AG04450 (cell line): ENCODE data around the gene WDFY3. TPM values are rescaled to one million over a fixed set of nuclear protein-coding genes. Genes with fewer than 3 reads are reported as not detected.

Source experiments
- CTCF ChIA-PET: fragments of 300-600, 350-600 bp; formaldehyde crosslinking; extraction: SDS; loops from one replicate; lab custom pipeline; 2022; ENCODE audit warnings: antibody characterized with exemption, inconsistent platforms; lab: Charles Lee
- POLR2A ChIA-PET: fragments of 350-600 bp; formaldehyde crosslinking; extraction: SDS; loops from one replicate; lab custom pipeline; 2021; ENCODE audit warnings: antibody characterized with exemption, inconsistent platforms; lab: Yijun Ruan, JAX
- DNase-seq: peaks from one replicate; pipeline ENCODE4 v3.0.0-alpha.2; 2011; ENCODE audit warnings: low read depth, low spot score
- H3K27ac ChIP-seq: one replicate; pipeline ENCODE4 v1.5.1; 2012; ENCODE audit warnings: low read depth, low read length, control low read depth
- H3K27me3 ChIP-seq: one replicate; pipeline ENCODE4 v1.6.0; 2012; ENCODE audit warnings: low read length; ENCODE audit not compliant: control insufficient read depth, insufficient read depth
- H3K4me3 ChIP-seq: 2 replicates; pipeline ENCODE4 v1.5.1; 2011; ENCODE audit warnings: mild to moderate bottlenecking, low read depth, low read length, control low read depth
- H3K9me3 ChIP-seq: 2 replicates; pipeline ENCODE4 v1.5.1; 2012; ENCODE audit warnings: low read length; ENCODE audit not compliant: control insufficient read depth, insufficient read depth
- CTCF ChIP-seq: IDR thresholded peaks from 2 replicates; pipeline ENCODE4 v1.5.1; 2011; ENCODE audit warnings: low read depth, low read length, control low read depth, inconsistent platforms
- polyA plus RNA-seq: library from polyadenylated mRNA; depleted of rRNA; stranded (reverse); fragments of >200 nt; gene quantifications from 2 replicates; pipeline ENCODE4 v1.2.3, GENCODE V29; 2011

WDFY3 gene
- polyA plus RNA-seq, 1 experiment, result 31.5 TPM

GRCh38 chr4:84952776-84953175, 13.7 kb downstream of the WDFY3 start:
- Histone ChIP-seq H3K9me3 (no peaks in the 10 kb centered on the region), H3K4me3 (no peak overlapping the region), H3K27ac (no peak overlapping the region), H3K27me3 (no peaks in the 10 kb centered on the region)
- POLR2A ChIA-PET, result no interaction called here
- no peak for TF ChIP-seq CTCF
- CTCF ChIA-PET, result interaction anchor here (0.8 kb wide), 1 partner anchor 203 kb away, joined by 3 read pairs; no protein-coding TSS in a partner anchor
- DNase-seq, result no peak

- ChIA-PET CTCF (interaction anchor here (0.8 kb wide), 1 partner anchor 202 kb away, joined by 3 read pairs; no protein-coding TSS in a partner anchor), POLR2A (interaction anchor here (1.1 kb wide), 1 partner anchor 14 kb away, joined by 3 read pairs; the partner anchor contains the start of gene WDFY3)
- no peak for DNase-seq
- TF ChIP-seq CTCF, result no peak
- Histone ChIP-seq H3K9me3 (no peaks in the 10 kb centered on the region), H3K27ac (no peak overlapping the region), H3K4me3 (no peak overlapping the region), H3K27me3 (no peaks in the 10 kb centered on the region)
Observed at GRCh38 chr4:84952004-84952403, 14.5 kb downstream of the WDFY3 start.

DNA sequence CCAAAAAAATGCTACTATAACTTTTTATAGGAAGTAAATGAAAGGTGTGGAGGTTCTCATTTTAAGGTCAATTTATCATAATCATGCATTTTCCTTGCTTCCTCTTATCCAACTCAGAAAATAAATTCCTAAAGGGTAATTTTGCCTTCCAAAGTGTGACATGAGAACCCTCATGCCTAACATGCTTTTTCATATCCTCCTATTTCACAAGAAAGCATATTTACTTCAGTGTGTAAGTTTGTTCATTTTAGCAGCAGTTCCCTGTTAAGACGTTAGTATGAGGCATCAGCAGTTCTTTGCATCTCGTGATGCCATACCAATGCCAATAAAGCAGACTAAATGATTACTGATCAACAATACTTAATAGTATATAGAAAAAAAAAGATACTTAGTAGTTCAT, 18.4 kb downstream of the WDFY3 start:
- POLR2A ChIA-PET, result no interaction called here

DNA sequence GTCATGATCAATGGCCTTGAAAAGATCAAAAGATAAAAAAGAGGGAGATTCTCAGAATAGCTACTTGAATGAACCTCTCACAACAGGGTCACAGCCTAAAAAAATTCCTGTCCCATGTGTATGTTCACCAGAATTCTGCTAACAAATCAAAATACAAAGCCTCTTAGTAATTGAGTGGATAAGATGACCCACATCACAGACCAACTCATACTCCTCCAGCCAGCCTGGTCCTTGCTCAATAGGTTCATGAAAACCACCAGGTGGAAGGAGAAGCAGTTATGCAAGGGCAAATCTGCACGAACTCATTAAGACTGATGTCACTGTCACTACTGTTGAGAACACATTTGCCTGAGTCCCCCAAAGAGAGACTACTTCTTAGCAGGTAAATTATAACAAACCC, 21.5 kb downstream of the WDFY3 start:
- no peak for DNase-seq
- POLR2A ChIA-PET, result no interaction called here
- no peak overlapping the region for H3K4me3 ChIP-seq
- H3K27ac ChIP-seq, result no peak overlapping the region
- no peaks in the 10 kb centered on the region for H3K27me3 ChIP-seq
- CTCF ChIA-PET, result no interaction called here
- TF ChIP-seq CTCF, result no peak
- no peaks in the 10 kb centered on the region; the same call in 1 of the 2 replicates for H3K9me3 ChIP-seq

More for the DNA sequence above, 18.4 kb downstream of the WDFY3 start:
- CTCF ChIA-PET, result interaction anchor here (1.3 kb wide), 1 partner anchor 23 kb away, joined by 5 read pairs; no protein-coding TSS in a partner anchor
- Histone ChIP-seq H3K27ac (no peak overlapping the region), H3K4me3 (no peak overlapping the region), H3K27me3 (no peaks in the 10 kb centered on the region), H3K9me3 (no peaks in the 10 kb centered on the region; the same call in 1 of the 2 replicates)
- TF ChIP-seq CTCF, result no peak
- no peak for DNase-seq

DNA sequence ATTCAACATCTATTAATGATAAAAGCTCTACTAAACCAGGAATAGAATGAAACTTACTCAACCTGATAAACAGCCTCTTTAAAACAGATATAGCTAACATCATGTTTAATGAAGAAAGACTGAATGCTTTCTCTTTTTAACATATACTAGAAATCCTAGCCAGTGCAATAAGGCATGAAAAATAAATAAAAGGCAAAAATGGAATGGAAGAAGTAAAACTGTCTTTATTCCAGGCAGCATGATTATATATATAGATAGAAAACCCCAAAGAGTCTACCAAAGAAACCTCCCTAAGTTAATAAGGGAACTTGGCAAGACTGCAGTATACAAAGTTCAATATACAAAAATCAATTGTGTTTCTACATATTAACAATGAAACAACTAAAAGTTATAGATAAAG, 25.5 kb downstream of the WDFY3 start:
- no peak overlapping the region for H3K27ac ChIP-seq
- H3K9me3 ChIP-seq, result no peaks in the 10 kb centered on the region; the same call in 1 of the 2 replicates
- TF ChIP-seq CTCF, result no peak
- ChIA-PET POLR2A (no interaction called here), CTCF (no interaction called here)
- no peak overlapping the region for H3K4me3 ChIP-seq
- DNase-seq, result no peak
- no peaks in the 10 kb centered on the region for H3K27me3 ChIP-seq
